TTC549 (cell line): ENCODE data around the gene SNX7.

Experiments
- FAIRE-seq: peaks from 2 replicates; lab custom pipeline; 2012; peaks lifted over from hg19 to GRCh38; lab: Jason Lieb, UNC

SNX7 gene

GRCh38 chr1:98661544-98662355 is at the start of gene SNX7:
SNX7 (plus strand) TSS chr1:98661721; CDS start chr1:98661732, 11 bp downstream.
- no peak for FAIRE-seq

DNA sequence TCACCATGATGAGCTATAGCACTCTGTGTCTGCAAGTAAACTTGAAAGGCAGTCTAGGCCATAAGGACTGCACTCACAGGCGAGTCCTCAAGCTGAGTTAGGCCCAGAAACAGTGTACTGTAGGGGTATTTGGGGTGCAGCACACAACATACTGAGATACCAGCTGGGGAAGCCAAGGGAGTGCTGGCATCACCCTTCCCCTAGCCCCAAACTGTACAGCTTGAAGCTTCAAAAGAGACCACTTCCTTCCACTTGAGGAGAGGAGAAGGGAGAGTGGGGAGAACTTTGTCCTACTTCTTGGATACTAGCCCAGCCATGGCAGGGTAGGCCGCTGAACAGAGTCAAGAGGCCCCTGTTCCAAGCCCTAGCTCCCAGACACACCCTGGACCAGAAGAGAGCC is 24.2 kb upstream of the SNX7 start:
- no peak for FAIRE-seq

- no peak for FAIRE-seq
Measured at GRCh38 chr1:98638185-98638584, 23.3 kb upstream of the SNX7 start.

DNA sequence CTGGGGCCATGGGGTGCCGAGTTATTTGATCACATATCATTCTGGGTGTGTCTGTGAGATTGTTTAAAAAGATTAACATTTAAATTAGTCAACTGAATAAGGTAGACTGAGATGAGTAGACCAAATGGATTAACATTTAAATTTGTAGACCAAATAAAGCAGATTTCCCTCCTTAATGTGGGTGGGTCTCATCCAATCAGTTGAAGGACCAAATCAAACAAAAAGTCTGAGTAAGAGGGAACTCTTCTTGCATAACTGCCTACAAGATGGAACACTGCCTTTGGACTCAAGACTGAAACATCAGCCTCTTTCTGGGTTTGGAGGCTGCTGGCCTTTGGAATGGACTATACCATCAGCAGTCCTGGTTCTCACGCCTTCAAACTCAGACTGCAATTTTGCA is 17.0 kb upstream of the SNX7 start:
- no peak for FAIRE-seq

DNA sequence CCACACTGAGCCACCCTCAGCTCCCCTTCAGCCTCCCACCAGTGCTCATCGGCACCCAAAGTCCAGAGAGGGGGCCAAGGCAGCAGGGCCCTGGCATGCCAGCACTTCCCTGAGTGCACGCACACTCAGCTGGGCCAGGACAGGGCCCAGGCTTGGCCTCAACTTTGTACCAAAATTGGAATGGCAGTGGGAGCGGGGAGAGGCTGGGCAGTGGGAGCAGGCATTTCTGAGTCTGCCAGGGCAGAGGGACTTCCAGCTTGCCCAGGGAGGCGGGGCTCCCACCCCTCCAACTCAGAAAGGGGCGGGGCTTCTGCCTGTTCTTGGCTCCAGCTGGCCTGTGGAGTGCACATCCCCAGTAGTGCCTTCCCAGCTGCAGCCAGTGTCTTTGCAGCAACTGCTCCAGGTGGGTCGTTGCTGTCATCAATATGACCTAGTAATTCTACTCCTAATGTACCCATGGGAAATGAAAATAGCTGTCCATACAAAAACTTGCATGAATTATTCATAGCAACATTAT is 10.3 kb upstream of the SNX7 start:
- no peak for FAIRE-seq

GRCh38 chr1:98653123-98653522 is 8.4 kb upstream of the SNX7 start:
- FAIRE-seq = no peak

DNA sequence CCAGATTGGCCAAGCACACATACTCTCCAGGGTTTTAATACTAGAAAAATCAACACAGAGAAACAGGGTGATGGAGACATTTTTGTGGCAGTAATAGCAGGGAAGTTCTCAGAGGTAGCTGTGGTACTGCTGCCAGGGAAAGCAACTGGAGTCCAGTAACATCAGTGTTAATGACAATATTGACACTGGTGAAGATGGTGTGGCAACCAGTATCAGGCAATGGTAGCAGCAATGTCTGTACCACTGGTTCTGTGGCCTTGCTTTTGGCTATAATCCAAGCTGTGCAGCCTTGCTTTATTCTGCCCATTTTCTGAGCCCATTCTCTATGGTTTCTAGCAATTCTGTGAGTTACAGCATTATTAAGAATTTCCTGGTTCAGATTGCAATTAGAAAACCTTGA is 1.6 kb upstream of the SNX7 start:
- no peak for FAIRE-seq

- no peak for FAIRE-seq
Measured at GRCh38 chr1:98660940-98661543, 479 bp upstream of the SNX7 start.

DNA sequence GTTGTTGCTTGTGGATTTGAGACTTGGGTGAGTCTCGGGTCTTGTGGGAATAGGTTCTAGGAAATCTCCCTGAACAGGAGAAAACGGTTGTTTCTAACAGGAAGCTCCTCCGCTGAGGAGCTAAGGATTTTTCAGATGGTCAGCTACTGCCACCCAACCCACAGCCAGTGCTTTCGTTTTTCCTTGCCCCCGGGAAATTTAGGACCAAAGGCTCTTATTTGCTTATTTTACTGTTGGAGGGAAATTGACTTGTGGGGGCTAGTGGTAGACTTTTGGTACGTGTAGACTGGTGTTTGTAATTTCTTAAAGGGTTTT is 792 bp downstream of the SNX7 start:
- FAIRE-seq = no peak

DNA sequence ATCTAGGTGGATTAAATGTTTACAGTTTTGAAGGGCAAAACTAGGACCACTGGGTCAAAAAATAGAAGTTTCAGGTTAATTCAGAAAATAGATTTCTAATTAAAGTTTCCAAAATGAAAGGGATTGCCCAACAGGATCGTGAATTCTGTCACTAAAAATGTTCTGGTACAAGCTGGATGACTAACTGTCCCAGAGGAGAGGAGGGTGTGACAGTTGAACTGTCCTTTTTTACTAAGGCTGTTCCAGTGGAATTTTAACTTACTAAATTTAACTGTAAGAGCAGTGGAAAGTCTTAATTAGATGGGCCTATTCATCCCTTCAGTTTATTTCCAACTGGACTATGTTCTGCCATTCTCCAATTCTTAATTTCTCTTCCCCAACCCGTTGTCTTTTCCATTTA is 7.2 kb downstream of the SNX7 start:
- no peak for FAIRE-seq

GRCh38 chr1:98669355-98670296 is 8.1 kb downstream of the SNX7 start:
- no peak for FAIRE-seq

GRCh38 chr1:98672189-98672588 is 10.7 kb downstream of the SNX7 start:
- FAIRE-seq = no peak

GRCh38 chr1:98674075-98674781 is 12.7 kb downstream of the SNX7 start:
- no peak for FAIRE-seq

DNA sequence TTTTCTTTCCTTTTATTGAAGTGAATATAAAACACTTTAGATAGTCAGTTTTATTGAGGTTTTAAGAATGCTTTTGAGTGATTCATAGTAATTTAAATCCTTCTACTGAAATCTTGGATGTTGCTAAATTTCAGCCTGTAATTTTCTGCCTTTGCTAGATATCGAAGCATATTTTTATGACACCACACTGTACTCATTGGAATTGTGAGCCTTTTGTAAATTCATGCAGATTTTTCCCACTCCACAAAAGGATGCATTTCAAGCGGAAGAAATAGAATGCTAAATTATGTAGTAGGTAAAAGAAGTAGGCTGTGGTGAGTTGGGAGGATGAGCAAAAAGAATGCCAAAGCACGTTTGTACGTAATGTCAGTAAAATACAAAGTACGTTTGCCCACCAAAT is 13.8 kb downstream of the SNX7 start:
- no peak for FAIRE-seq

DNA sequence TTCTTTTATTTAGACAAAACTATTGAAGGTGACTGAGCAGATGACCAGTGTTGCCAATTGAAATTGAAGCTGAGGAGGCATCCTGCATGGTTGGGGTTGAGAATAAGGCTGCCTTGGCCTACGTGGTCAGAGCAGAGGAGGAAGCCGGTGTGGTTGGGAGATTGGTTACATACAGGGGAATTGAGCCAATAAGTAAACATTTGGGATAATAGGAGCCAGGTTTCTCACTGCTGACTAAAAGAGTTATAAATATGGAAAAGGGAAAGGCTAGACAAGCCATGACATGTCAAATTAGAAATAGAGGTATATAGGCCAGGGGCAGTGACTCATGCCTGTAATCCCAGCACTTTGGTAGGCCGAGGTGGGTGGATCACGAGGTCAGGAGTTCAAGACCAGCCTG is 15.8 kb downstream of the SNX7 start:
- no peak for FAIRE-seq

- no peak for FAIRE-seq
Measured at GRCh38 chr1:98681812-98682211, 20.3 kb downstream of the SNX7 start.

DNA sequence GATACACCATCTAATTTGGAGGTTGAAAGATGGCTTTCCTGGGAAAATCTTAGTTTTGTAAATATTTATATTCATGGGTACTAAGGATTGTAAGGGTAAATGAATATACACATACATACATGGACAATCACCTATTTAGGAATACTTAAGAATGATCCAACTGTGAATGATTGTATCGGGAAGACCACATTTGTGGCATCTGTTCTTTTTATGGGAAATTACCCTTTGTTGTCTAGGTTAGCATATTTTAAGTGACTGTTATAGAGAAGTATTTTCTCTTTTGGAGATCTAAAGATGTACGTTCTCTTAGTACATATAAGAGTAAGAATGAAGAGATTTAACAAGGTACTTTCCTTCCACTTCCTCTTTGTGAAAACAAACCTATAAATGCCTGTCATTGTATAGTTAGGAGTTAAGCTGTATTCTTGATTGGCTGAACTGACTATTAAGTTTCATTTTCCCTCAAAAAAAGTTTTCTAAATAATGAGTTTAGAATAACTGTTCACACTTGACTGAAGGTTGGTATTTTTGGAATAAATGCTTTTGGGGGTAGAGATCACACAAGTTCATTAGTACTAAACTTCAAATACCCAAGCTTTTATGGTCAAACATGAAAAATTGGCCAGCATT is 26.7 kb downstream of the SNX7 start:
- no peak for FAIRE-seq

- no peak for FAIRE-seq
Measured at GRCh38 chr1:98690576-98690975, 29.1 kb downstream of the SNX7 start.

- no peak for FAIRE-seq
Measured at GRCh38 chr1:98692482-98692881, 31.0 kb downstream of the SNX7 start.

- FAIRE-seq = no peak
Measured at GRCh38 chr1:98693385-98693784, 31.9 kb downstream of the SNX7 start.

- FAIRE-seq = no peak
Measured at GRCh38 chr1:98696077-98696476, 34.6 kb downstream of the SNX7 start.

GRCh38 chr1:98697781-98698180 is 36.3 kb downstream of the SNX7 start:
- no peak for FAIRE-seq
